A549 (cell line): ENCODE results near the gene HCN2.

Experiments
- BHLHE40 ChIP-seq: IDR thresholded peaks from 2 replicates; pipeline ENCODE4 v1.6.1; 2012; ENCODE audit warnings: low read depth, low read length, inconsistent platforms
- ESRRA ChIP-seq: fragments of 150-350 bp; IDR thresholded peaks from 2 replicates; pipeline ENCODE4 v1.6.1; 2014; ENCODE audit warnings: mild to moderate bottlenecking, low read length, borderline replicate concordance
- JUN ChIP-seq, 2 experiments: fragments of >200 bp; sonication (Bioruptor Twin); formaldehyde crosslinking; IDR thresholded peaks; 2 replicates in 1 of 2; 3 replicates in 1 of 2; pipeline ENCODE4 v1.6.1; 2016 to 2017
- MAFK ChIP-seq: fragments of 450-650 bp; IDR thresholded peaks from 2 replicates; pipeline ENCODE4 v1.6.1; 2014; ENCODE audit not compliant: partially characterized antibody
- NR3C1 ChIP-seq: fragments of >200 bp; sonication (Bioruptor Twin); formaldehyde crosslinking; IDR thresholded peaks from 3 replicates; pipeline ENCODE4 v1.6.1; 2017
- POLR2A ChIP-seq: IDR thresholded peaks from 2 replicates; pipeline ENCODE4 v1.6.1; 2012; ENCODE audit warnings: mild to moderate bottlenecking, low read length
- SMC3 ChIP-seq: fragments of >200 bp; sonication (Bioruptor Twin); formaldehyde crosslinking; IDR thresholded peaks from 3 replicates; pipeline ENCODE4 v1.6.1; 2018; ENCODE audit warnings: inconsistent platforms
- TP53 ChIP-seq: fragments of 250-450 bp; sonication (Bioruptor Pico); IDR thresholded peaks from 2 replicates; pipeline ENCODE4 v1.5.0; 2021; ENCODE audit warnings: mild to moderate bottlenecking, moderate library complexity
- ZFP36 ChIP-seq: fragments of 450-650 bp; IDR thresholded peaks from 2 replicates; pipeline ENCODE4 v1.6.1; 2014; ENCODE audit warnings: borderline replicate concordance; ENCODE audit not compliant: partially characterized antibody
- TF ChIP-seq, protein P1 (sequence below): fragments of 150-350 bp; IDR thresholded peaks from 2 replicates; pipeline ENCODE4 v1.6.1; 2014; ENCODE audit warnings: low read depth, mild to moderate bottlenecking, low read length
- TF ChIP-seq, protein P2 (sequence below): fragments of >200 bp; sonication (Bioruptor Twin); formaldehyde crosslinking; IDR thresholded peaks from 3 replicates; pipeline ENCODE4 v1.5.1; 2016
- TF ChIP-seq, protein P3 (sequence below): IDR thresholded peaks from 2 replicates; pipeline ENCODE4 v1.6.1; 2012
- TF ChIP-seq, protein P4 (sequence below): fragments of >200 bp; sonication (Bioruptor Twin); formaldehyde crosslinking; IDR thresholded peaks from 3 replicates; pipeline ENCODE4 v1.6.1; 2016

DNA sequence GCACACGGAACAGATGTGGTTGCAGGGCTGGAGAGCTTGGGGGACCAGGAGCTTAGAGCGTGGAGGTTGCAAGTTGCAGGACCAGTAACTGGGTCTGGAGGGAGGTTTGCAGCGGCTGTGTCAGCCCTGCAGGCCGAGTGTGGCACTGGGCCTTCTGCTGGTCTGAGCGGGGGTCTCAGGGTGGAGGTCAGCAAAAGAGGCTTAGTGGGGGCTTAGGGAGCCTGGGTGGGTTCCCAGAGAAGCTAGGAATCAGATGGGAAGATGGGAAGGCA is 5.8 kb upstream of the HCN2 start:
- TF ChIP-seq ZFP36: no peak
- TF ChIP-seq, protein P1, sequence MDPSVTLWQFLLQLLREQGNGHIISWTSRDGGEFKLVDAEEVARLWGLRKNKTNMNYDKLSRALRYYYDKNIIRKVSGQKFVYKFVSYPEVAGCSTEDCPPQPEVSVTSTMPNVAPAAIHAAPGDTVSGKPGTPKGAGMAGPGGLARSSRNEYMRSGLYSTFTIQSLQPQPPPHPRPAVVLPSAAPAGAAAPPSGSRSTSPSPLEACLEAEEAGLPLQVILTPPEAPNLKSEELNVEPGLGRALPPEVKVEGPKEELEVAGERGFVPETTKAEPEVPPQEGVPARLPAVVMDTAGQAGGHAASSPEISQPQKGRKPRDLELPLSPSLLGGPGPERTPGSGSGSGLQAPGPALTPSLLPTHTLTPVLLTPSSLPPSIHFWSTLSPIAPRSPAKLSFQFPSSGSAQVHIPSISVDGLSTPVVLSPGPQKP: no peak
- TF ChIP-seq, protein P2, sequence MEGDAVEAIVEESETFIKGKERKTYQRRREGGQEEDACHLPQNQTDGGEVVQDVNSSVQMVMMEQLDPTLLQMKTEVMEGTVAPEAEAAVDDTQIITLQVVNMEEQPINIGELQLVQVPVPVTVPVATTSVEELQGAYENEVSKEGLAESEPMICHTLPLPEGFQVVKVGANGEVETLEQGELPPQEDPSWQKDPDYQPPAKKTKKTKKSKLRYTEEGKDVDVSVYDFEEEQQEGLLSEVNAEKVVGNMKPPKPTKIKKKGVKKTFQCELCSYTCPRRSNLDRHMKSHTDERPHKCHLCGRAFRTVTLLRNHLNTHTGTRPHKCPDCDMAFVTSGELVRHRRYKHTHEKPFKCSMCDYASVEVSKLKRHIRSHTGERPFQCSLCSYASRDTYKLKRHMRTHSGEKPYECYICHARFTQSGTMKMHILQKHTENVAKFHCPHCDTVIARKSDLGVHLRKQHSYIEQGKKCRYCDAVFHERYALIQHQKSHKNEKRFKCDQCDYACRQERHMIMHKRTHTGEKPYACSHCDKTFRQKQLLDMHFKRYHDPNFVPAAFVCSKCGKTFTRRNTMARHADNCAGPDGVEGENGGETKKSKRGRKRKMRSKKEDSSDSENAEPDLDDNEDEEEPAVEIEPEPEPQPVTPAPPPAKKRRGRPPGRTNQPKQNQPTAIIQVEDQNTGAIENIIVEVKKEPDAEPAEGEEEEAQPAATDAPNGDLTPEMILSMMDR: no peak
- TF ChIP-seq SMC3: no peak
- no peak for TF ChIP-seq POLR2A
- no peak for TF ChIP-seq TP53 (CRISPR knock-in tag)
- TF ChIP-seq ESRRA: no peak
- TF ChIP-seq BHLHE40: no peak
- TF ChIP-seq, protein P3, sequence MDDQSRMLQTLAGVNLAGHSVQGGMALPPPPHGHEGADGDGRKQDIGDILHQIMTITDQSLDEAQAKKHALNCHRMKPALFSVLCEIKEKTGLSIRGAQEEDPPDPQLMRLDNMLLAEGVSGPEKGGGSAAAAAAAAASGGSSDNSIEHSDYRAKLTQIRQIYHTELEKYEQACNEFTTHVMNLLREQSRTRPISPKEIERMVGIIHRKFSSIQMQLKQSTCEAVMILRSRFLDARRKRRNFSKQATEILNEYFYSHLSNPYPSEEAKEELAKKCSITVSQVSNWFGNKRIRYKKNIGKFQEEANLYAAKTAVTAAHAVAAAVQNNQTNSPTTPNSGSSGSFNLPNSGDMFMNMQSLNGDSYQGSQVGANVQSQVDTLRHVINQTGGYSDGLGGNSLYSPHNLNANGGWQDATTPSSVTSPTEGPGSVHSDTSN: no peak
- no peak for TF ChIP-seq JUN (IDR thresholded peaks at IDR 0.05)
- no peak for TF ChIP-seq MAFK
- TF ChIP-seq NR3C1: no peak
- TF ChIP-seq, protein P4, sequence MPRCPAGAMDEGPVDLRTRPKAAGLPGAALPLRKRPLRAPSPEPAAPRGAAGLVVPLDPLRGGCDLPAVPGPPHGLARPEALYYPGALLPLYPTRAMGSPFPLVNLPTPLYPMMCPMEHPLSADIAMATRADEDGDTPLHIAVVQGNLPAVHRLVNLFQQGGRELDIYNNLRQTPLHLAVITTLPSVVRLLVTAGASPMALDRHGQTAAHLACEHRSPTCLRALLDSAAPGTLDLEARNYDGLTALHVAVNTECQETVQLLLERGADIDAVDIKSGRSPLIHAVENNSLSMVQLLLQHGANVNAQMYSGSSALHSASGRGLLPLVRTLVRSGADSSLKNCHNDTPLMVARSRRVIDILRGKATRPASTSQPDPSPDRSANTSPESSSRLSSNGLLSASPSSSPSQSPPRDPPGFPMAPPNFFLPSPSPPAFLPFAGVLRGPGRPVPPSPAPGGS: no peak
